Measurements from ENCODE around the gene RAB4A. TPM values are rescaled to one million over a fixed set of nuclear protein-coding genes. Genes with fewer than 3 reads are reported as not detected.

RAB4A gene
- total and polyA plus RNA-seq, 2 of the 4 experiments (the other 2 are of a cell fraction), result 25.6 to 26.2 TPM

DNA sequence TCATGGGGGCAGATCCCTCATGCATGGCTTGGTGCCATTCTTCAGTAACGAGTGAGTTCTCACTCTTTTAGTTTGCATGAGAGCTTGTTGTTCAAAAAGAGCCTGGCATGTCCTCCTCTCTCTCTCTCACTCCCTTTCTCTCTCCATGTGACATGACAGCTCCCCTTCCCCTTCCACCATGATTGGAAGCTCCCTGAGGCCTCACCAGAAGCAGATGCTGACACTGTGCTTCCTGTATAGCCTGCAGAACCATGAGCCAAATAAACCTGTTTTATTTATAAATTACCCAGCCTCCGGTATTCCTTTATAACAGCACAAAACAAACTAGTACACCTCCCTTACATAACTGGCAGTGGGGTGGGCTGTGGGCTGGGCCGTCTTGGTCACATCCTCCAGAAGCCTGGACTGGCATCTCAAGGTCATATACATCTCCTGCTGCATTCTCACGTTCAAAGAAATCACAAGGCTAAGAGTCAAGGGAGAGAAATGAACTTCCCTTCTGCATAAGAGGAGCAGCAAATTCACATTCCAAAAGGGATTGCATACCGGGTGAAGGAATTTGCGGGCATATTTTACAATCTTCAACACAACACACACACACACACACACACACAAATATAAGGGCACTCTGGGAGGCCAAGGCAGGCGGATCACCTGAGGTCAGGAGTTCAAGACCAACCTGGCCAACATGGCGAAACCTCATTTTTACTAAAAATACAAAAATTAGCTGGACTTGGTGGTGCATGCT, 74.2 kb downstream of the RAB4A start:
- Histone ChIP-seq H3K9me3 (ENCODE audit: control insufficient read depth, insufficient read depth, low read length) (0 out of 2 replicates have a peak, but pooled peaks cover 2% of the 10 kb centered on the region), H3K56ac (ENCODE audit: extremely low read depth, insufficient read depth, low read length) (no peak overlapping the region), H3K4me1 (ENCODE audit: control insufficient read depth, insufficient read depth, low read length) (no peaks in the 10 kb centered on the region), H2AK9ac (replicated peaks; ENCODE audit: low read depth, low read length, poor library complexity) (no peak overlapping the region), H2BK120ac (ENCODE audit: low read depth, low read length) (no peak overlapping the region), H3K14ac (replicated peaks; ENCODE audit: low read depth, low read length) (no peak overlapping the region), H3K36me3 (ENCODE audit: control insufficient read depth, insufficient read depth, low read length) (no peaks in the 10 kb centered on the region), H3K4ac (ENCODE audit: low read depth, low read length) (no peak overlapping the region), H3K18ac (ENCODE audit: low read depth, low read length) (no peak overlapping the region), H3K79me1 (ENCODE audit: low read depth in 1 of 2, low read length in 2 of 2) (peaks cover 5 to 16% of the 10 kb centered on the region in 2 experiments; a peak in 3 of 4 replicates), H3K23ac (ENCODE audit: low read depth, low read length) (no peak overlapping the region), H2BK5ac (ENCODE audit: low read depth, low read length, poor library complexity, severe bottlenecking) (no peak overlapping the region), H2AK5ac (ENCODE audit: low read depth, low read length) (no peak overlapping the region), H4K91ac (ENCODE audit: insufficient read depth, low read depth, low read length) (no peak overlapping the region), H3K4me3 (ENCODE audit: insufficient read depth, low read depth, low read length) (no peak overlapping the region), H3K9ac (ENCODE audit: low read depth, low read length) (no peak overlapping the region), H4K20me1 (ENCODE audit: insufficient read depth, low read length) (no peaks in the 10 kb centered on the region), H2BK20ac (ENCODE audit: low read depth, low read length) (no peak overlapping the region), H4K5ac (ENCODE audit: low read depth, low read length) (no peak overlapping the region), H3K9me1 (ENCODE audit: insufficient read depth, low read length) (no peaks in the 10 kb centered on the region), H4K8ac (ENCODE audit: low read depth in 2 of 2, low read length in 2 of 2) (no peak overlapping the region), H2AFZ (replicated peaks; ENCODE audit: low read length, poor library complexity) (no peak overlapping the region), H3K4me2 (ENCODE audit: low read depth, low read length) (no peak overlapping the region), H3K27me3 (ENCODE audit: control insufficient read depth, insufficient read depth, low read length) (peaks cover 17% of the 10 kb centered on the region; the same call in 1 of the 2 replicates), H3K27ac (ENCODE audit: insufficient read depth, low read length) (no peak overlapping the region), H2BK15ac (ENCODE audit: low read depth, low read length) (no peak overlapping the region)
- BruUV-seq (replicated peaks), result no TSS peak
- dilution Hi-C loops (cut with HindIII; ENCODE audit: low sequenced_read_pairs, unreplicated experiment) (no loop called here), intact Hi-C loops (cut with micrococcal nuclease) (loop anchor here (5.0 kb wide), 2 partner anchors 62 to 88 kb away; no protein-coding TSS in a partner anchor), in situ Hi-C loops (cut with MboI; ENCODE audit: low sequenced_read_pairs) (no loop called here)
- ChIA-PET CTCF (no interaction called here), POLR2A (ENCODE audit: unreplicated experiment) (no interaction called here)
- no peak for ATAC-seq (ENCODE audit: low read depth)
- WGBS, 2 experiments (ENCODE audit: extremely low coverage in 2 of 2, insufficient read length in 1 of 2), result 67% methylated on average over 2 of the region's 8 CpGs; no CpG with 5 or more reads in 1 of the 2 experiments
- peak; percentile 13 for DNase-seq
- no peak for TF ChIP-seq CEBPB (IDR thresholded peaks at IDR 0.05; ENCODE audit: low read depth, low read length)
- no peak for TF ChIP-seq MAFK (IDR thresholded peaks at IDR 0.05; ENCODE audit: low read depth, low read length)
- TF ChIP-seq, protein P1, sequence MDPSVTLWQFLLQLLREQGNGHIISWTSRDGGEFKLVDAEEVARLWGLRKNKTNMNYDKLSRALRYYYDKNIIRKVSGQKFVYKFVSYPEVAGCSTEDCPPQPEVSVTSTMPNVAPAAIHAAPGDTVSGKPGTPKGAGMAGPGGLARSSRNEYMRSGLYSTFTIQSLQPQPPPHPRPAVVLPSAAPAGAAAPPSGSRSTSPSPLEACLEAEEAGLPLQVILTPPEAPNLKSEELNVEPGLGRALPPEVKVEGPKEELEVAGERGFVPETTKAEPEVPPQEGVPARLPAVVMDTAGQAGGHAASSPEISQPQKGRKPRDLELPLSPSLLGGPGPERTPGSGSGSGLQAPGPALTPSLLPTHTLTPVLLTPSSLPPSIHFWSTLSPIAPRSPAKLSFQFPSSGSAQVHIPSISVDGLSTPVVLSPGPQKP (IDR thresholded peaks at IDR 0.05; ENCODE audit: borderline replicate concordance, low read depth, low read length), result no peak
- no peak for TF ChIP-seq MXI1 (IDR thresholded peaks at IDR 0.05; ENCODE audit: borderline replicate concordance, low read depth, low read length)
- TF ChIP-seq, protein P2, sequence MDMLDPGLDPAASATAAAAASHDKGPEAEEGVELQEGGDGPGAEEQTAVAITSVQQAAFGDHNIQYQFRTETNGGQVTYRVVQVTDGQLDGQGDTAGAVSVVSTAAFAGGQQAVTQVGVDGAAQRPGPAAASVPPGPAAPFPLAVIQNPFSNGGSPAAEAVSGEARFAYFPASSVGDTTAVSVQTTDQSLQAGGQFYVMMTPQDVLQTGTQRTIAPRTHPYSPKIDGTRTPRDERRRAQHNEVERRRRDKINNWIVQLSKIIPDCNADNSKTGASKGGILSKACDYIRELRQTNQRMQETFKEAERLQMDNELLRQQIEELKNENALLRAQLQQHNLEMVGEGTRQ (IDR thresholded peaks at IDR 0.05; ENCODE audit: low read depth, low read length), result no peak
- no peak for TF ChIP-seq CHD1 (IDR thresholded peaks at IDR 0.05; ENCODE audit: low read depth, low read length)
- TF ChIP-seq RCOR1 (IDR thresholded peaks at IDR 0.05; ENCODE audit: insufficient replicate concordance, low read length), result no peak
- TF ChIP-seq MAZ (IDR thresholded peaks at IDR 0.05; ENCODE audit: borderline replicate concordance, low read depth, low read length), result no peak
- TF ChIP-seq FOS (IDR thresholded peaks at IDR 0.05; ENCODE audit: low read depth, low read length), result no peak
- no peak for TF ChIP-seq RAD21 (IDR thresholded peaks at IDR 0.05; ENCODE audit: low read length)
- no peak for TF ChIP-seq BHLHE40 (IDR thresholded peaks at IDR 0.05; ENCODE audit: low read depth, low read length)
- no peak for TF ChIP-seq SMC3 (IDR thresholded peaks at IDR 0.05; ENCODE audit: low read depth, low read length)
- no peak for TF ChIP-seq RFX5 (IDR thresholded peaks at IDR 0.05; ENCODE audit: low read depth, low read length)
- TF ChIP-seq, protein P3, sequence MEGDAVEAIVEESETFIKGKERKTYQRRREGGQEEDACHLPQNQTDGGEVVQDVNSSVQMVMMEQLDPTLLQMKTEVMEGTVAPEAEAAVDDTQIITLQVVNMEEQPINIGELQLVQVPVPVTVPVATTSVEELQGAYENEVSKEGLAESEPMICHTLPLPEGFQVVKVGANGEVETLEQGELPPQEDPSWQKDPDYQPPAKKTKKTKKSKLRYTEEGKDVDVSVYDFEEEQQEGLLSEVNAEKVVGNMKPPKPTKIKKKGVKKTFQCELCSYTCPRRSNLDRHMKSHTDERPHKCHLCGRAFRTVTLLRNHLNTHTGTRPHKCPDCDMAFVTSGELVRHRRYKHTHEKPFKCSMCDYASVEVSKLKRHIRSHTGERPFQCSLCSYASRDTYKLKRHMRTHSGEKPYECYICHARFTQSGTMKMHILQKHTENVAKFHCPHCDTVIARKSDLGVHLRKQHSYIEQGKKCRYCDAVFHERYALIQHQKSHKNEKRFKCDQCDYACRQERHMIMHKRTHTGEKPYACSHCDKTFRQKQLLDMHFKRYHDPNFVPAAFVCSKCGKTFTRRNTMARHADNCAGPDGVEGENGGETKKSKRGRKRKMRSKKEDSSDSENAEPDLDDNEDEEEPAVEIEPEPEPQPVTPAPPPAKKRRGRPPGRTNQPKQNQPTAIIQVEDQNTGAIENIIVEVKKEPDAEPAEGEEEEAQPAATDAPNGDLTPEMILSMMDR (conservative IDR thresholded peaks at IDR 0.05; ENCODE audit: low read depth, low read length), result no peak
- TF ChIP-seq NFE2L2 (IDR thresholded peaks at IDR 0.05; ENCODE audit: low read depth, low read length), result no peak

All from IMR-90 (cell line).